Upper lobe of right lung (tissue), 1 donor: ENCODE results near the gene CDH13. TPM values are rescaled to one million over a fixed set of nuclear protein-coding genes. Genes with fewer than 3 reads are reported as not detected.

Experiments used
- ATAC-seq: fragments of 200-7000 bp; cut with Tn5 transposase; one replicate; pipeline ENCODE4 v1.9.1; 2020; ENCODE audit warnings: mild to moderate bottlenecking, moderate library complexity
- DNase-seq: peaks from one replicate; pipeline ENCODE4 v3.0.0-alpha.2; 2020
- H3K27ac ChIP-seq: fragments of 200-600 bp; one replicate; pipeline ENCODE4 v1.8.0; 2022
- H3K27me3 ChIP-seq: fragments of 200-600 bp; one replicate; pipeline ENCODE4 v1.8.0; 2022; ENCODE audit warnings: mild to moderate bottlenecking
- H3K36me3 ChIP-seq: fragments of 200-600 bp; one replicate; pipeline ENCODE4 v1.8.0; 2022
- H3K4me1 ChIP-seq: fragments of 200-600 bp; one replicate; pipeline ENCODE4 v1.8.0; 2022
- H3K4me3 ChIP-seq: fragments of 200-600 bp; one replicate; pipeline ENCODE4 v1.8.0; 2022; ENCODE audit warnings: mild to moderate bottlenecking
- H3K9me3 ChIP-seq: fragments of 200-600 bp; one replicate; pipeline ENCODE4 v1.8.0; 2022
- intact Hi-C: fragments of 100-400 bp; cut with DNase I; formaldehyde crosslinking; loops from one replicate; pipeline ENCODE4 v1.11.0; 2022
- total RNA-seq: library from RNA; stranded (reverse); fragmentation: NEBNext Ultra II Directional; extraction: Animal tissue kit (Norgen Biotek cat#: 25700); gene quantifications from one replicate; pipeline ENCODE4 v1.2.1, GENCODE V29; 2021
- TF ChIP-seq, protein P1 (sequence below): fragments of 200-600 bp; IDR thresholded peaks from one replicate; pipeline ENCODE4 v1.8.0; 2022; ENCODE audit warnings: antibody characterized with exemption
- donor health status: DM: no; HTN: yes; CAD: no; lungs with severe emphysema.

Gene CDH13
- total RNA-seq, 1 donor from 2014 or later, result 27.2 TPM

DNA sequence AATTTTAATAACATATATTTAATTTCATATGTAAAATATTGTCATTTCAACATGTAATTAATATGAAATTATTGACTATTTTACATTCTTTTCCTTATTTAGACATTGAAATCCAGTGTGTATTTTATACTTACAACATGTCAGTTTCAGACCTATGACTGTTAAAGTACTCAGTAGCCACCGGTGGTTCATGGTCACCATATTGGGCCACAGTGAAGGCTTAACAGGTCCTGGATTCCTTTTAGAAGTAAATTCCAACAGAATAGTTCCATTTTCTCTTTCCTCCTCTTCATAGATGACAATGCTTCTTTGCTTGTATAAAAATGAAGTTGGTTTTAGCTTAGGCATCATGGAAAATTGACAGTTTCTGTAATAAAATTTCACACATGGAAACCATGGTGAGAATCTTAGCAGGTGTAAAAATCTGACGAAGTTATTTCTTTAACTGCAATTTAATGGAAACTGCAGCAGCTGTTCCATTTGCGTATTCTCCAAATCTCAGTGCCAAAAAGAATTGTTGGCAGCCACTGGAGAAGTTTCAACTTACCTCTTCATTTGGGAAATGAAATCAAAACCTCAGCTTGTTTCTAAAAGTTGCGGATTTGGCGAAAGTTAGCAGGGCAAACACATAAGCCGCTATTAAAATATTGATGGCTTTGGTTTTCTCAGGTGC, 231.1 kb downstream of the CDH13 start:
- ATAC-seq (no peak), DNase-seq (no peak)
- Histone ChIP-seq H3K9me3 (no peaks in the 10 kb centered on the region), H3K36me3 (no peaks in the 10 kb centered on the region), H3K4me3 (no peak overlapping the region), H3K4me1 (no peaks in the 10 kb centered on the region), H3K27ac (no peak overlapping the region), H3K27me3 (no peaks in the 10 kb centered on the region)
- TF ChIP-seq, protein P1, sequence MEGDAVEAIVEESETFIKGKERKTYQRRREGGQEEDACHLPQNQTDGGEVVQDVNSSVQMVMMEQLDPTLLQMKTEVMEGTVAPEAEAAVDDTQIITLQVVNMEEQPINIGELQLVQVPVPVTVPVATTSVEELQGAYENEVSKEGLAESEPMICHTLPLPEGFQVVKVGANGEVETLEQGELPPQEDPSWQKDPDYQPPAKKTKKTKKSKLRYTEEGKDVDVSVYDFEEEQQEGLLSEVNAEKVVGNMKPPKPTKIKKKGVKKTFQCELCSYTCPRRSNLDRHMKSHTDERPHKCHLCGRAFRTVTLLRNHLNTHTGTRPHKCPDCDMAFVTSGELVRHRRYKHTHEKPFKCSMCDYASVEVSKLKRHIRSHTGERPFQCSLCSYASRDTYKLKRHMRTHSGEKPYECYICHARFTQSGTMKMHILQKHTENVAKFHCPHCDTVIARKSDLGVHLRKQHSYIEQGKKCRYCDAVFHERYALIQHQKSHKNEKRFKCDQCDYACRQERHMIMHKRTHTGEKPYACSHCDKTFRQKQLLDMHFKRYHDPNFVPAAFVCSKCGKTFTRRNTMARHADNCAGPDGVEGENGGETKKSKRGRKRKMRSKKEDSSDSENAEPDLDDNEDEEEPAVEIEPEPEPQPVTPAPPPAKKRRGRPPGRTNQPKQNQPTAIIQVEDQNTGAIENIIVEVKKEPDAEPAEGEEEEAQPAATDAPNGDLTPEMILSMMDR, result no peak
- intact Hi-C loops, result no loop called here

DNA sequence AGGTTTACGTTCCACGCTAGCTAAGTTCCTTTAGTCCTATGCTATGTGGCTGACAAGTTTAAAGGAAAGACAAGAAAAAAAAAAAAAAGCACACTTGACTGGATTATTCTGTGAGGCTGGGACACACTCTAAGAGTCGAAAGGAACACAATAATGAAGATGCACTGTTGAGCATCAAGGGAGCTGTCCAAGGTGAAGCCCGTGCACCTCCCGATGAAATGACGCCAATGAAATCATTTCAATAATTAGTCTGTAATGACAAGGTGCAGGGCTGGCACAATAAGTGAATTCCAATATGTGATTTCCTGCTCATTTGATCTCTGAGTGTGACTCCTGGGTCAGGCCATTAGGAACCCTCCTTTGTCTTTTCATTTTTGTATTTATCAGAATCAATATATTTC, 232.9 kb downstream of the CDH13 start:
- intact Hi-C loops, result no loop called here
- no peaks in the 10 kb centered on the region for H3K4me1 ChIP-seq
- H3K27ac ChIP-seq, result no peak overlapping the region
- ATAC-seq, result no peak
- no peaks in the 10 kb centered on the region for H3K27me3 ChIP-seq
- DNase-seq, result no peak
- no peaks in the 10 kb centered on the region for H3K9me3 ChIP-seq
- TF ChIP-seq, protein P1, result no peak
- H3K36me3 ChIP-seq, result no peaks in the 10 kb centered on the region
- no peak overlapping the region for H3K4me3 ChIP-seq

DNA sequence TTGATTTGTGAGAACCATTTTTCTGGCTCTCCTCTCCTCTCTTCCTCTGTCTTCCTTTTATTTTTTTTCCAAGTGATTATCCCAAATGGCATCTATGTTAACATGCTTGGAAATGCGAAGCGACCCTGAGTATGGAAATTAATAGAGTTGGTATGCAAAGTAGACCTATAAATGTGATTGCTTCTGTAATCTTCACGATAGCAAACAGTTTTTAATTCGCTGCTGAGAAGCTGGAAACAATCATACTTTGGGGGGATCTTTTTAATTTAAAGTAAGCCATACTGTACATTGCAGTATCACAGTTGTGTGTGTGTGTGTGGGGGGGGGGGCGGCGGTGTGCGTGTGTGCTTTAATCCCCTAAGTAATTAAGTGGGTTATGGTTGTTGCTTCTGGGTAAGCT, 233.3 kb downstream of the CDH13 start:
- DNase-seq (no peak), ATAC-seq (no peak)
- no peak overlapping the region for H3K4me3 ChIP-seq
- H3K27me3 ChIP-seq, result no peaks in the 10 kb centered on the region
- no peaks in the 10 kb centered on the region for H3K4me1 ChIP-seq
- TF ChIP-seq, protein P1, result no peak
- no peaks in the 10 kb centered on the region for H3K36me3 ChIP-seq
- H3K27ac ChIP-seq, result no peak overlapping the region
- H3K9me3 ChIP-seq, result no peaks in the 10 kb centered on the region
- intact Hi-C loops, result no loop called here

DNA sequence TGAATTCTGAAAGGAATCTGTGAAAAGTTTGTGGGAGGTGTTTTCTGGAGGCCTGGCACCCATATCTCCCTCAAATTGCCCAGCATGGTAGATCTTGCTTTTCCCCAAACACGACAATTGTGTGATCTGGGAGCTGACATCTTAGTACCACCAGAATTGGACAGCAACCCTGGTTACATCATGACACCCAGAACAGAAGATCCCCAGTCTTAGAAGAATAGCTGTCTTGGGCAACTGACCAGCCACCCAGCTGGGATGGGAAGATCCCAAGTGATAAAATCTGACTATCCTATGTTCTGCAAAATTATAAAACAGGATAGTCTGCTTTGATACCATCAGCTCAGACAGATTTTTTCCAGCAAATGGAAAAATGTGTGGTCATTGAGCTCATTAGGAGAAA, 235.3 kb downstream of the CDH13 start:
- Histone ChIP-seq H3K27ac (no peak overlapping the region), H3K27me3 (no peaks in the 10 kb centered on the region), H3K4me1 (no peaks in the 10 kb centered on the region), H3K36me3 (no peaks in the 10 kb centered on the region), H3K9me3 (no peaks in the 10 kb centered on the region), H3K4me3 (no peak overlapping the region)
- intact Hi-C loops, result no loop called here
- ATAC-seq (no peak), DNase-seq (no peak)
- TF ChIP-seq, protein P1, result no peak

DNA sequence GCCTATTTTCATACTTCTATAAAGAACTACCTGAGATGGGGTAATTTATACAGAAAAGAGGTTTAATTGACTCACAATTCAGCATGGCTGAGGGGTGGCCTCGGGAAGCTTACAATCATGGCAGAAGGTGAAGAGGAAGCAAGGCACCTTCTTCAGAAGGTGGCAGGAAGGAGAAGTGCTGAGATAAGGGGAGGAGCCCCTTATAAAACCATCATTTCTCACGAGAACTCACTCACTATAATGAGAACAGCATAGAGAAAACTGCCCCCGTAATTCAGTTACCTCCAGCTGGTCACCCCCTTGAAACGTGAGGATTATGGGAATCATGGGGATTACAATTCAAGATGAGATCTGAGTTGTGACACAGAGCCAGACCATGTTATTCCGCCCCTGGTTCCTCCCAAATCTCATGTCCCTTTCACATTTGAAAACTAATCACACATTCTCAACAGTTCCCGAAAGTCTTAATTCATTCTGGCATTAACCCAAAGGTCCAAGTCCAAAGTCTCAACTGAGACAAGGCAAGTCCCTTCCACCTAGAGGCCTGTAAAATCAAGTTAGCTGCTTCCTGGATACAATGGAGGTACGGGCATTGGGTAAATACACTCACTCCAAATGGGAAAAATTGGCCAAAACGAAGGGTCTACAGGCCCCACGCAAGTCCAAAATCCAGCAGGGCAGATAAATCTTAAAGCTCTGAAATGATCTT, 237.7 kb downstream of the CDH13 start:
- Histone ChIP-seq H3K27ac (no peak overlapping the region), H3K4me1 (no peaks in the 10 kb centered on the region), H3K36me3 (no peaks in the 10 kb centered on the region), H3K9me3 (no peaks in the 10 kb centered on the region), H3K4me3 (no peak overlapping the region), H3K27me3 (no peaks in the 10 kb centered on the region)
- intact Hi-C loops, result no loop called here
- TF ChIP-seq, protein P1, result no peak
- DNase-seq (no peak), ATAC-seq (no peak)
